Endothelial cell of umbilical vein (primary cell): Measurements from ENCODE around the gene C17orf67. TPM values are rescaled to one million over a fixed set of nuclear protein-coding genes. Genes with fewer than 3 reads are reported as not detected.
A peak's percentile ranks its signal among the peaks of the same experiment; 100 is the strongest.

ENCODE experiments used
- BruUV-seq: library from RNA; stranded (reverse); fragments of 400-500 nt; replicated peaks from 2 replicates; lab custom pipeline; 2021; lab: Mats Ljungman, UMichigan
- CTCF ChIA-PET: fragments of 300-600, 350-600 bp; sonication (Branson Sonifier 250); formaldehyde crosslinking; loops from one replicate; lab custom pipeline; 2021; ENCODE audit warnings: antibody characterized with exemption, inconsistent platforms; lab: Charles Lee
- POLR2A ChIA-PET: fragments of 300-600, 350-600 bp; sonication (Branson Sonifier 250); formaldehyde crosslinking; loops from one replicate; lab custom pipeline; 2021; ENCODE audit warnings: antibody characterized with exemption, inconsistent platforms; lab: Charles Lee
- DNase-seq: peaks from one replicate; pipeline ENCODE4 v3.0.0-alpha.2; 2011; ENCODE audit warnings: low read depth, low spot score
- FAIRE-seq: peaks from 2 replicates; lab custom pipeline; 2011; peaks lifted over from hg19 to GRCh38; lab: Jason Lieb, UNC
- H2AFZ ChIP-seq: 2 replicates; pipeline ENCODE4 v1.6.0; 2012; ENCODE audit warnings: low read depth, low read length, control low read depth, inconsistent platforms
- H3K27ac ChIP-seq: 2 replicates; pipeline ENCODE4 v1.5.1; 2011; ENCODE audit warnings: low read depth, mild to moderate bottlenecking, control low read depth, low read length, moderate library complexity; ENCODE audit not compliant: insufficient read depth
- H3K27me3 ChIP-seq, 2 experiments: 2 replicates each; pipeline versions ENCODE4 v1.6.0 to v1.6.1; 2011; ENCODE audit warnings: low read length in 2 of 2, mixed read lengths in 1 of 2; ENCODE audit not compliant: control insufficient read depth in 2 of 2, insufficient read depth in 2 of 2
- H3K36me3 ChIP-seq, 2 experiments: 2 replicates in 1 of 2; 3 replicates in 1 of 2; pipeline ENCODE4 v1.5.1; 2011; ENCODE audit warnings: low read length in 2 of 2, mild to moderate bottlenecking in 1 of 2, moderate library complexity in 1 of 2; ENCODE audit not compliant: control insufficient read depth in 2 of 2, insufficient read depth in 2 of 2; ENCODE audit errors: extremely low read depth in 1 of 2
- H3K4me1 ChIP-seq: 3 replicates; pipeline ENCODE4 v1.5.1; 2011; ENCODE audit warnings: mild to moderate bottlenecking, low read length; ENCODE audit not compliant: control insufficient read depth, insufficient read depth; ENCODE audit errors: extremely low read depth
- H3K4me2 ChIP-seq: 2 replicates; pipeline ENCODE4 v1.6.1; 2011; ENCODE audit warnings: low read length, control low read depth, mixed read lengths; ENCODE audit not compliant: insufficient read depth
- H3K4me3 ChIP-seq, 3 experiments: fragments of 200-600 bp in 1 of 3; sonication (generic), shearing (Covaris generic) in 1 of 3; replicated peaks in 1 of 3; 2 replicates each; pipeline ENCODE4 v1.5.1; 2011 to 2016; ENCODE audit warnings: control low read depth in 3 of 3, low read length in 3 of 3, mild to moderate bottlenecking in 2 of 3, inconsistent platforms in 1 of 3, low read depth in 1 of 3, moderate library complexity in 1 of 3; ENCODE audit not compliant: insufficient read depth in 1 of 3
- H3K79me2 ChIP-seq: 2 replicates; pipeline ENCODE4 v1.6.0; 2012; ENCODE audit warnings: low read length, inconsistent platforms; ENCODE audit not compliant: control insufficient read depth, insufficient read depth
- H3K9ac ChIP-seq: replicated peaks from 2 replicates; pipeline ENCODE3; 2011; ENCODE audit warnings: low read length, control low read depth; ENCODE audit not compliant: insufficient read depth; ENCODE audit errors: extremely low read depth
- H3K9me1 ChIP-seq: replicated peaks from 3 replicates; pipeline ENCODE4 v1.6.0; 2011; ENCODE audit warnings: mild to moderate bottlenecking, low read length; ENCODE audit not compliant: control insufficient read depth, insufficient read depth; ENCODE audit errors: extremely low read depth
- H3K9me3 ChIP-seq: replicated peaks from 2 replicates; pipeline ENCODE4 v1.5.1; 2012; ENCODE audit warnings: low read length, inconsistent platforms; ENCODE audit not compliant: control insufficient read depth, insufficient read depth
- H4K20me1 ChIP-seq: replicated peaks from 2 replicates; pipeline ENCODE3; 2011; ENCODE audit warnings: mild to moderate bottlenecking, low read length; ENCODE audit not compliant: control insufficient read depth, insufficient read depth; ENCODE audit errors: extremely low read depth
- CTCF ChIP-seq, 2 donors: IDR thresholded peaks; 1 replicate in 1 of 2; 2 replicates in 1 of 2; pipeline ENCODE4 v1.5.1; 2011; ENCODE audit warnings: low read length in 2 of 2, mild to moderate bottlenecking in 2 of 2, moderate library complexity in 2 of 2, control low read depth in 1 of 2, inconsistent platforms in 1 of 2, low read depth in 1 of 2; ENCODE audit not compliant: insufficient read depth in 1 of 2; ENCODE audit errors: extremely low read depth in 1 of 2
- EZH2 ChIP-seq: IDR thresholded peaks from 2 replicates; pipeline ENCODE4 v1.6.1; 2012; ENCODE audit warnings: borderline replicate concordance, low read depth, mild to moderate bottlenecking, moderate library complexity, low read length, inconsistent platforms; ENCODE audit not compliant: severe bottlenecking
- FOS ChIP-seq: IDR thresholded peaks from 2 replicates; pipeline ENCODE4 v1.6.1; 2011; ENCODE audit warnings: mild to moderate bottlenecking, low read length, moderate library complexity, borderline replicate concordance; ENCODE audit not compliant: insufficient read depth
- GATA2 ChIP-seq: IDR thresholded peaks from 2 replicates; pipeline ENCODE4 v1.7.0; 2011; ENCODE audit warnings: low read depth, mild to moderate bottlenecking, moderate library complexity, mixed read lengths, low read length; ENCODE audit not compliant: insufficient read length, insufficient read depth
- JUN ChIP-seq: IDR thresholded peaks from 2 replicates; pipeline ENCODE4 v1.6.1; 2011; ENCODE audit warnings: borderline replicate concordance, low read depth; ENCODE audit not compliant: insufficient read length, insufficient read depth
- MYC ChIP-seq: IDR thresholded peaks from one replicate; pipeline ENCODE4 v1.6.1; 2011; ENCODE audit warnings: mild to moderate bottlenecking, low read depth, low read length
- POLR2A ChIP-seq: IDR thresholded peaks from 2 replicates; pipeline ENCODE4 v1.6.1; 2012; ENCODE audit warnings: low read depth, mild to moderate bottlenecking, control low read depth, low read length
- POLR2AphosphoS5 ChIP-seq: IDR thresholded peaks from 2 replicates; pipeline ENCODE4 v1.6.1; 2012; ENCODE audit warnings: low read depth, mild to moderate bottlenecking, control low read depth, low read length, moderate library complexity; ENCODE audit not compliant: insufficient read depth
- dilution Hi-C: fragments of 300-500 bp; cut with MboI; formaldehyde crosslinking; loops from one replicate; pipeline ENCODE4 v1.15.0; 2019; ENCODE audit warnings: low sequenced_read_pairs; ENCODE audit not compliant: extremely low pct_ligation_motif_present
- intact Hi-C: fragments of 100-400 bp; cut with micrococcal nuclease; formaldehyde crosslinking; loops from one replicate; pipeline ENCODE4 v1.10.0; 2022
- polyA plus RNA-seq, 4 experiments: library from polyadenylated mRNA; depleted of rRNA in 3 of 4; stranded (reverse) in 3 of 4; unstranded in 1 of 4; fragments of >200 nt; gene quantifications; 2 replicates each; pipeline versions ENCODE4 v1.2.1 to v1.2.3, GENCODE V29; 2011 to 2012; ENCODE audit warnings: missing spikeins in 1 of 4
- total RNA-seq: library from RNA; stranded (reverse); gene quantifications from 2 replicates; pipeline ENCODE4 v1.2.3, GENCODE V29; 2021
- TF ChIP-seq, protein P1 (sequence below): IDR thresholded peaks from 2 replicates; pipeline ENCODE4 v1.6.1; 2011; ENCODE audit not compliant: insufficient read depth, insufficient read length

C17orf67 gene
- total and polyA plus RNA-seq, 2 donors (not counting 3 experiments of a cell fraction or from before 2014, with no cell fraction given) = 1.9 to 5.8 TPM

- H3K36me3 ChIP-seq = no peaks in the 10 kb centered on the region
- no peak overlapping the region for H3K4me3 ChIP-seq
- TF ChIP-seq FOS (peak; percentile 60), EZH2 (no peak), CTCF (IDR thresholded peaks at IDR 0.05; ENCODE audit: extremely low read depth in 1 of 2, insufficient read depth in 1 of 2, low read depth in 1 of 2, low read length in 2 of 2) (no peak), POLR2AphosphoS5 (peak; percentile 21), JUN (peak; percentile 32), POLR2A (no peak), GATA2 (no peak), MYC (no peak)
- TF ChIP-seq, protein P1, sequence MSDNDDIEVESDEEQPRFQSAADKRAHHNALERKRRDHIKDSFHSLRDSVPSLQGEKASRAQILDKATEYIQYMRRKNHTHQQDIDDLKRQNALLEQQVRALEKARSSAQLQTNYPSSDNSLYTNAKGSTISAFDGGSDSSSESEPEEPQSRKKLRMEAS = no peak
- ChIA-PET CTCF (interaction anchor here (1.2 to 7.7 kb wide), 3 partner anchors 23 to 163 kb away, joined by 4 to 64 read pairs (median 5); partner anchors contain the start of gene NOG), POLR2A (interaction anchor here (0.7 kb wide), 1 partner anchor 1546 kb away, joined by 3 read pairs; no protein-coding TSS in a partner anchor)
- peak overlapping the region; percentile 10 for H3K27ac ChIP-seq
- intact Hi-C loops = loop anchor here (1.0 to 10.0 kb wide), 2 partner anchors 24 to 572 kb away; no protein-coding TSS in a partner anchor
- dilution Hi-C loops = no loop called here
- DNase-seq (peak; percentile 27), FAIRE-seq (peak; percentile 94)
- no peaks in the 10 kb centered on the region for H3K9me1 ChIP-seq
- no peak overlapping the region for H3K9ac ChIP-seq
- H3K9me3 ChIP-seq = no peaks in the 10 kb centered on the region
- no peak overlapping the region for H2AFZ ChIP-seq
- H3K79me2 ChIP-seq = no peaks in the 10 kb centered on the region
- H3K27me3 ChIP-seq = no peaks in the 10 kb centered on the region
- no peaks in the 10 kb centered on the region for H4K20me1 ChIP-seq
- peaks cover 35% of the 10 kb centered on the region for H3K4me1 ChIP-seq
- no TSS peak for BruUV-seq
- H3K4me2 ChIP-seq = no peak overlapping the region
Measured at GRCh38 chr17:56756536-56756935, 77.2 kb downstream of the C17orf67 start.
